ENCODE results near the gene ZC3H4.

Gene ZC3H4

GRCh38 chr19:47047763-47048405 is 65.7 kb downstream of the ZC3H4 start:
- peak; percentile 100 for DNase-seq (ENCODE audit: low spot score)

- no peak for DNase-seq (ENCODE audit: low spot score)
Measured at GRCh38 chr19:47047272-47047762, 66.3 kb downstream of the ZC3H4 start.

- DNase-seq (ENCODE audit: low spot score): no peak
Measured at GRCh38 chr19:47045867-47046470, 67.6 kb downstream of the ZC3H4 start.

GRCh38 chr19:47044946-47045866 is 68.4 kb downstream of the ZC3H4 start:
- no peak for DNase-seq (ENCODE audit: low spot score)

- DNase-seq (ENCODE audit: low spot score): no peak
Measured at GRCh38 chr19:47040869-47041268, 72.7 kb downstream of the ZC3H4 start.

- DNase-seq (ENCODE audit: low spot score): no peak
Measured at GRCh38 chr19:47039239-47039874, 74.2 kb downstream of the ZC3H4 start.

- no peak for DNase-seq (ENCODE audit: low spot score)
Measured at GRCh38 chr19:47037766-47038165, 75.8 kb downstream of the ZC3H4 start.

- no peak for DNase-seq (ENCODE audit: low spot score)
Measured at GRCh38 chr19:47036097-47036651, 77.4 kb downstream of the ZC3H4 start.

GRCh38 chr19:47035127-47036096 is 78.2 kb downstream of the ZC3H4 start:
- DNase-seq (ENCODE audit: low spot score): peak; percentile 98

- peak; percentile 92 for DNase-seq (ENCODE audit: low spot score)
Measured at GRCh38 chr19:47032171-47032811, 81.3 kb downstream of the ZC3H4 start.

GRCh38 chr19:47028195-47028601 is 85.4 kb downstream of the ZC3H4 start:
- DNase-seq (ENCODE audit: low spot score): no peak

GRCh38 chr19:47027586-47028088 is 85.9 kb downstream of the ZC3H4 start:
- DNase-seq (ENCODE audit: low spot score): no peak

GRCh38 chr19:47026889-47027288 is 86.7 kb downstream of the ZC3H4 start:
- no peak for DNase-seq (ENCODE audit: low spot score)

GRCh38 chr19:47026156-47026555 is 87.4 kb downstream of the ZC3H4 start:
- no peak for DNase-seq (ENCODE audit: low spot score)

GRCh38 chr19:47024502-47024901 is 89.1 kb downstream of the ZC3H4 start:
- DNase-seq (ENCODE audit: low spot score): no peak

GRCh38 chr19:47023448-47023794 is 90.2 kb downstream of the ZC3H4 start:
- no peak for DNase-seq (ENCODE audit: low spot score)

GRCh38 chr19:47022541-47023447 is 90.8 kb downstream of the ZC3H4 start:
- no peak for DNase-seq (ENCODE audit: low spot score)

GRCh38 chr19:47022140-47022536 is 91.4 kb downstream of the ZC3H4 start:
- no peak for DNase-seq (ENCODE audit: low spot score)

GRCh38 chr19:47021536-47022139 is 91.9 kb downstream of the ZC3H4 start:
- DNase-seq (ENCODE audit: low spot score): no peak
